Glutamatergic neuron (in vitro differentiated cells): ENCODE results near the gene AQP7. TPM values are rescaled to one million over a fixed set of nuclear protein-coding genes. Genes with fewer than 3 reads are reported as not detected.

Source experiments
- DNase-seq: peaks from one replicate; pipeline ENCODE4 v3.0.0; 2022
- H3K27ac Mint-ChIP-seq: one replicate; pipeline ENCODE4 v1.8.0; 2020; ENCODE audit warnings: mild to moderate bottlenecking, mixed read lengths, inconsistent platforms; ENCODE audit not compliant: unreplicated experiment
- H3K27me3 Mint-ChIP-seq: one replicate; pipeline ENCODE4 v1.8.0; 2020; ENCODE audit warnings: mild to moderate bottlenecking, moderate library complexity, mixed read lengths, inconsistent platforms; ENCODE audit not compliant: unreplicated experiment
- H3K36me3 Mint-ChIP-seq: one replicate; pipeline ENCODE4 v1.8.0; 2020; ENCODE audit warnings: mild to moderate bottlenecking, mixed read lengths, inconsistent platforms; ENCODE audit not compliant: unreplicated experiment
- H3K4me1 Mint-ChIP-seq: one replicate; pipeline ENCODE4 v1.8.0; 2020; ENCODE audit warnings: mild to moderate bottlenecking, low read depth, mixed read lengths, inconsistent platforms; ENCODE audit not compliant: unreplicated experiment
- H3K4me3 Mint-ChIP-seq: one replicate; pipeline ENCODE4 v1.8.0; 2020; ENCODE audit warnings: mild to moderate bottlenecking, mixed read lengths, inconsistent platforms; ENCODE audit not compliant: unreplicated experiment
- H3K9me3 Mint-ChIP-seq: one replicate; pipeline ENCODE4 v1.8.0; 2020; ENCODE audit warnings: mild to moderate bottlenecking, moderate library complexity, mixed read lengths, inconsistent platforms; ENCODE audit not compliant: unreplicated experiment
- CTCF ChIP-seq: fragments of 200-600 bp; sonication (generic); IDR thresholded peaks from one replicate; pipeline ENCODE4 v1.5.0; 2021; ENCODE audit not compliant: partially characterized antibody, unreplicated experiment
- total RNA-seq: library from RNA; stranded (reverse); fragmentation: NEBNext Ultra II Directional; extraction: Animal tissue kit (Norgen Biotek cat#: 25700); gene quantifications from one replicate; pipeline ENCODE4 v1.2.1, GENCODE V29; 2021; ENCODE audit not compliant: unreplicated experiment

AQP7 gene
- total RNA-seq, 1 donor from 2014 or later: not detected

GRCh38 chr9:33446240-33446945, 44.0 kb upstream of the AQP7 start:
- no peak for DNase-seq

GRCh38 chr9:33445389-33446239, 43.2 kb upstream of the AQP7 start:
- Mint-ChIP-seq H3K4me1 (peaks cover 19% of the 10 kb centered on the region), H3K27me3 (peaks cover 21% of the 10 kb centered on the region), H3K27ac (peak overlapping the region; percentile 22), H3K4me3 (no peak overlapping the region), H3K9me3 (peaks cover 15% of the 10 kb centered on the region), H3K36me3 (no peaks in the 10 kb centered on the region)
- no peak for TF ChIP-seq CTCF
- DNase-seq: no peak

More at GRCh38 chr9:33446240-33446945, 44.0 kb upstream of the AQP7 start:
- Mint-ChIP-seq H3K4me3 (peak overlapping the region; percentile 77), H3K36me3 (no peaks in the 10 kb centered on the region), H3K9me3 (peaks cover 16% of the 10 kb centered on the region), H3K4me1 (peaks cover 19% of the 10 kb centered on the region), H3K27me3 (peaks cover 19% of the 10 kb centered on the region), H3K27ac (peak overlapping the region; percentile 80)
- TF ChIP-seq CTCF: no peak

GRCh38 chr9:33443464-33444154, 41.2 kb upstream of the AQP7 start:
- DNase-seq: no peak
- Mint-ChIP-seq H3K9me3 (peaks cover 21% of the 10 kb centered on the region), H3K4me3 (no peak overlapping the region), H3K27ac (no peak overlapping the region), H3K27me3 (peaks cover 26% of the 10 kb centered on the region), H3K4me1 (peaks cover 19% of the 10 kb centered on the region), H3K36me3 (peaks cover 4% of the 10 kb centered on the region)
- no peak for TF ChIP-seq CTCF

GRCh38 chr9:33443047-33443446, 40.7 kb upstream of the AQP7 start:
- peaks cover 19% of the 10 kb centered on the region for H3K9me3 Mint-ChIP-seq
- TF ChIP-seq CTCF: no peak
- DNase-seq: no peak
- peaks cover 4% of the 10 kb centered on the region for H3K36me3 Mint-ChIP-seq
- peaks cover 17% of the 10 kb centered on the region for H3K4me1 Mint-ChIP-seq
- no peak overlapping the region for H3K4me3 Mint-ChIP-seq
- no peak overlapping the region for H3K27ac Mint-ChIP-seq
- peaks cover 26% of the 10 kb centered on the region for H3K27me3 Mint-ChIP-seq
